A549 (cell line): ENCODE results near the gene ADAMTSL5. TPM values are rescaled to one million over a fixed set of nuclear protein-coding genes. Genes with fewer than 3 reads are reported as not detected.

ENCODE experiments used
- ATAC-seq, 2 experiments: fragments of 200-7000 bp in 1 of 2; fragments of >200 bp in 1 of 2; cut with Nextera tagmentation in 1 of 2; cut with Tn5 transposase in 1 of 2; 3 replicates each; pipeline versions ENCODE4 v1.8.0 to v1.9.1; 2018 to 2020; ENCODE audit warnings: mild to moderate bottlenecking in 1 of 2, moderate library complexity in 1 of 2
- CTCF ChIA-PET: fragments of 300-600 bp; sonication (Branson Sonifier 250); formaldehyde crosslinking; extraction: SDS; loops from one replicate; lab custom pipeline; 2021; ENCODE audit warnings: antibody characterized with exemption, inconsistent platforms; lab: Yijun Ruan, JAX
- POLR2A ChIA-PET: fragments of 350-600 bp; formaldehyde crosslinking; extraction: SDS; loops from one replicate; lab custom pipeline; 2021; ENCODE audit warnings: antibody characterized with exemption, inconsistent platforms; lab: Yijun Ruan, JAX
- DNase-seq, 2 experiments: peaks; one replicate each; pipeline versions ENCODE4 v3.0.0 to v3.0.0-alpha.2; 2011 to 2016; ENCODE audit warnings: low read depth in 1 of 2, low spot score in 1 of 2
- FAIRE-seq: peaks from 2 replicates; lab custom pipeline; 2011; peaks lifted over from hg19 to GRCh38; lab: Jason Lieb, UNC
- H3K27ac ChIP-seq, 2 experiments: fragments of >200 bp; sonication (Bioruptor Twin); formaldehyde crosslinking; 3 replicates each; pipeline ENCODE4 v1.5.1; 2016 to 2017
- H3K4me1 ChIP-seq: fragments of >200 bp; sonication (Bioruptor Twin); formaldehyde crosslinking; 3 replicates; pipeline ENCODE4 v1.6.1; 2016
- H3K4me2 ChIP-seq: fragments of >200 bp; sonication (Bioruptor Twin); formaldehyde crosslinking; 3 replicates; pipeline ENCODE4 v1.6.1; 2016
- H3K4me3 ChIP-seq: fragments of >200 bp; sonication (Bioruptor Twin); formaldehyde crosslinking; 3 replicates; pipeline ENCODE4 v1.5.1; 2016
- H3K9me3 ChIP-seq: fragments of >200 bp; sonication (Bioruptor Twin); formaldehyde crosslinking; 3 replicates; pipeline ENCODE4 v1.6.1; 2016
- CBX8 ChIP-seq: fragments of 200-600 bp; sonication (generic); IDR thresholded peaks from 2 replicates; pipeline ENCODE4 v1.6.1; 2016
- CHD2 ChIP-seq: fragments of 150-350 bp; IDR thresholded peaks from 2 replicates; pipeline ENCODE4 v1.6.1; 2014; ENCODE audit warnings: low read length; ENCODE audit not compliant: partially characterized antibody
- EHF ChIP-seq: fragments of 250-450 bp; sonication (Bioruptor Pico); IDR thresholded peaks from 2 replicates; pipeline ENCODE4 v1.5.0; 2020; ENCODE audit warnings: mild to moderate bottlenecking
- FOSB ChIP-seq: fragments of 250-450 bp; sonication (Bioruptor Pico); IDR thresholded peaks from 2 replicates; pipeline ENCODE4 v1.5.0; 2020; ENCODE audit warnings: mild to moderate bottlenecking, moderate library complexity
- FOSL2 ChIP-seq, 2 experiments: fragments of 450-650 bp in 1 of 2; fragments of >200 bp in 1 of 2; sonication (Bioruptor Twin) in 1 of 2; formaldehyde crosslinking; IDR thresholded peaks; 2 replicates each; pipeline versions ENCODE4 v1.5.0 to v1.6.1; 2016 to 2020; ENCODE audit warnings: mild to moderate bottlenecking in 1 of 2, moderate library complexity in 1 of 2
- HOXB5 ChIP-seq: fragments of 250-450 bp; sonication (Bioruptor Pico); IDR thresholded peaks from 2 replicates; pipeline ENCODE4 v1.5.0; 2020; ENCODE audit warnings: mild to moderate bottlenecking, moderate library complexity
- JUN ChIP-seq, 2 experiments: fragments of >200 bp; sonication (Bioruptor Twin); formaldehyde crosslinking; IDR thresholded peaks; 2 replicates in 1 of 2; 3 replicates in 1 of 2; pipeline ENCODE4 v1.6.1; 2016 to 2017
- ZC3H11A ChIP-seq: fragments of 450-650 bp; IDR thresholded peaks from 2 replicates; pipeline ENCODE4 v1.6.1; 2014; ENCODE audit warnings: antibody characterized with exemption, mild to moderate bottlenecking
- WGBS: methylation state at CpG from one replicate; pipeline ENCODE4 v1.1.6; 2017; ENCODE audit errors: missing lambda C conversion rate; 5-methylcytosine and 5-hydroxymethylcytosine counted together
- polyA plus RNA-seq, 4 experiments: library from polyadenylated mRNA; depleted of rRNA in 3 of 4; stranded (reverse); fragments of >200 nt; fragmentation: RNase III in 1 of 4; extraction: RNeasy Plus Mini Kit Qiagen cat#74134 plus additional on column Dnase treatment in 1 of 4; gene quantifications; 2 replicates in 3 of 4; 3 replicates in 1 of 4; pipeline ENCODE4 v1.2.3, GENCODE V29; 2011 to 2017
- TF ChIP-seq, protein P1 (sequence below): IDR thresholded peaks from 2 replicates; pipeline ENCODE4 v1.6.1; 2012
- TF ChIP-seq, protein P2 (sequence below): fragments of >200 bp; sonication (Bioruptor Twin); formaldehyde crosslinking; IDR thresholded peaks from 2 replicates; pipeline ENCODE4 v1.6.1; 2016
- TF ChIP-seq, protein P3 (sequence below): fragments of 250-450 bp; sonication (Bioruptor Pico); IDR thresholded peaks from 2 replicates; pipeline ENCODE4 v1.5.0; 2020; ENCODE audit warnings: low read depth, mild to moderate bottlenecking, moderate library complexity
- TF ChIP-seq, protein P4 (sequence below): fragments of 150-350 bp; IDR thresholded peaks from 2 replicates; pipeline ENCODE4 v1.6.1; 2014; ENCODE audit warnings: low read depth, mild to moderate bottlenecking, low read length
- TF ChIP-seq, protein P5 (sequence below): fragments of 250-450 bp; sonication (Bioruptor Pico); IDR thresholded peaks from 2 replicates; pipeline ENCODE4 v1.5.0; 2021; ENCODE audit warnings: mild to moderate bottlenecking, moderate library complexity, borderline replicate concordance

The ADAMTSL5 gene
- polyA plus RNA-seq, 2 of the 4 experiments (the other 2 are of a cell fraction) = 1.4 to 3.0 TPM

DNA sequence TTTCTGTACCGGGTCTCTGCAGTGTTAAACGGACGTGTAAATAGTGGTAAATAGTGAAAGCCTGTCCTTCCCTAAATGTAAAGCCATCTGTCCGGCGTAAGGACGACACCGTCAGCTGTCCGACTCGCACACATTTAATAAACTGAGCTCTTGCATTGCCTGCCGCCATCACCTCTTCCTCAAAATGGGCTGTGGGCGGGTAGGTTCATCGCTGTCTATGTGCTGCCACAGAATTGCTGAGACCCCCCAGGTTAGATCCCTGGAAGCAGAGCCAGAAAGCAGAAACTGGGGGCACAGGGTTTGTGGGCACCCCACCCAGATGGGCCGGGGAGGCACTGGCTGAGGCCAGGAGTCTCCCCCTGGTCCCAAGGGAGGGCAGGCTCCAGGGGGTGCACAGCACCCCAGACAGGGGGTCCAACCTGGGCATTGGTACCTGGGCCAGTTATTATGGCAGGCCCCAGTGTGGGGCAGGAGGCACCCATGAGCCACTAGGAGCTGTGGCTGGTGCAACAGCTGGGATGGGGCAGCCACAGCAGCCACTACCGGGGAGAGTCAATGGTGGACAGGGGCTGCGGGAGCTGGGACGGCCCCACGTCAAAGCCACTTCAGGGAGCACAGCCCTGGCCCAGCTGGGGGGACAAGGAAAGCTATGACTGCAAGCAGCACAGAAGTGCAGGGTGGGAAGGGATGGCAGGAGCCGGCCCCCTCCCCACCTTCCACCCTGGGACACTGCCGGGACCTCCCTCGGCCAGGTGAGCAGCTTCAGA is 39.6 kb downstream of the ADAMTSL5 start:
- H3K9me3 ChIP-seq = no peaks in the 10 kb centered on the region
- no peak overlapping the region for H3K4me2 ChIP-seq
- CTCF ChIA-PET = interaction anchor here (0.8 to 2.1 kb wide), 5 partner anchors 17 to 73 kb away, joined by 3 to 8 read pairs (median 3); partner anchors contain the start of gene REEP6
- TF ChIP-seq, protein P1, sequence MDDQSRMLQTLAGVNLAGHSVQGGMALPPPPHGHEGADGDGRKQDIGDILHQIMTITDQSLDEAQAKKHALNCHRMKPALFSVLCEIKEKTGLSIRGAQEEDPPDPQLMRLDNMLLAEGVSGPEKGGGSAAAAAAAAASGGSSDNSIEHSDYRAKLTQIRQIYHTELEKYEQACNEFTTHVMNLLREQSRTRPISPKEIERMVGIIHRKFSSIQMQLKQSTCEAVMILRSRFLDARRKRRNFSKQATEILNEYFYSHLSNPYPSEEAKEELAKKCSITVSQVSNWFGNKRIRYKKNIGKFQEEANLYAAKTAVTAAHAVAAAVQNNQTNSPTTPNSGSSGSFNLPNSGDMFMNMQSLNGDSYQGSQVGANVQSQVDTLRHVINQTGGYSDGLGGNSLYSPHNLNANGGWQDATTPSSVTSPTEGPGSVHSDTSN = no peak
- 0 out of 5 replicates have a peak, but pooled peaks of 1 of the 2 experiments have one; percentile 16 for TF ChIP-seq JUN (IDR thresholded peaks at IDR 0.05)
- TF ChIP-seq, all 56 proteins: peak for 1
- Histone ChIP-seq H3K4me1 (peaks cover 14% of the 10 kb centered on the region), H3K4me3 (no peak overlapping the region), H3K27ac (no peak overlapping the region)
- DNase-seq (no peak), ATAC-seq (no peak), FAIRE-seq (no peak)
- 88% methylated on average over 14 of the region's 20 CpGs for WGBS
- POLR2A ChIA-PET = no interaction called here

DNA sequence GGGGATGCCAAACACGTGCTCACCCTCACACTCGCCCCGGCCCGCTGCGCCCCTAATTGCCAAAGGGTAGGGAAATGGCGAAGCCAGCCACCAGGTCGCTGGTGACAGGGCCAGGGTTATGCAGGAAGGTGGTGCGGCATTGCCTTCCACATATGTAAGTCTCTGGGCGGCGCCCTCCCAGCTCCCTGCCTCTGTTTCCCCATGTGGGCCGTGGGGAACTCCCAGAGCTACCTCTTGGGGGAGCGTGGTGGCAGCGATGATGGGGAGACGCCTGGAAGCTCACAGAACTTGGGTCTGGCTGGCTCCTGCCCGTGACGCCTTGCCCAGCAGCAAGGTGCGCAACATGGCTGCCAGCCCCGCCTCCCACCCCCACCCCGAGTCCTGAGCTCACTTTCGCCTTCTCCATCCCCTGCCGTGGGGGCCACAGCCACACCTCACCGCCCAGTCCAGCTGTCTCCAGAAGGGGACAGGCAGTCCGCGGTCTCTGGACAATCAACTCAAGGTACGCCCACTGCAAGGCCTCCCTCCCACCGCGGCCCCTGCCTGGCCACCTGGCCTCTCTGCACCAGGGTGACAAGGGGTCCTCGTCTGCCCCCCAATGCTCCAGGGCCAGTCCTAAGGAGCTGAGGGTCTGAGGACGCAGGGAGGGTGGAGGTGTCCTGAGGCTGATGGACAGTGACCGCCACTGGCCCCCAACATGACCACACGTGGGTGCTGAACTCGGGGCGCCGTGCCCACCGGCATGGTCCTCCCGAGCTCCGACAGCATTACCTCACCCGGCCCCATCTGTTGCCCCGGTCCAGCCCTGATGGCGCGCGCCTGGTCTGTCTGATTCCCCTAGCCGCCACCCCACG is 40.4 kb downstream of the ADAMTSL5 start:
- CTCF ChIA-PET = interaction anchor here (1.0 to 2.1 kb wide), 4 partner anchors 18 to 28 kb away, joined by 3 to 8 read pairs (median 4); partner anchors contain the start of gene REEP6
- ATAC-seq (no peak), FAIRE-seq (no peak), DNase-seq (no peak)
- no peak overlapping the region for H3K27ac ChIP-seq
- POLR2A ChIA-PET = no interaction called here
- TF ChIP-seq FOSB = no peak
- TF ChIP-seq, protein P2, sequence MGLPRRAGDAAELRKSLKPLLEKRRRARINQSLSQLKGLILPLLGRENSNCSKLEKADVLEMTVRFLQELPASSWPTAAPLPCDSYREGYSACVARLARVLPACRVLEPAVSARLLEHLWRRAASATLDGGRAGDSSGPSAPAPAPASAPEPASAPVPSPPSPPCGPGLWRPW = no peak
- TF ChIP-seq EHF (CRISPR knock-in tag) = no peak
- TF ChIP-seq FOSL2 (IDR thresholded peaks at IDR 0.05) = no peak
- TF ChIP-seq FOSL2 (CRISPR knock-in tag; IDR thresholded peaks at IDR 0.05) = no peak
- no peak for TF ChIP-seq CHD2
- TF ChIP-seq CBX8 = no peak
- TF ChIP-seq, protein P3, sequence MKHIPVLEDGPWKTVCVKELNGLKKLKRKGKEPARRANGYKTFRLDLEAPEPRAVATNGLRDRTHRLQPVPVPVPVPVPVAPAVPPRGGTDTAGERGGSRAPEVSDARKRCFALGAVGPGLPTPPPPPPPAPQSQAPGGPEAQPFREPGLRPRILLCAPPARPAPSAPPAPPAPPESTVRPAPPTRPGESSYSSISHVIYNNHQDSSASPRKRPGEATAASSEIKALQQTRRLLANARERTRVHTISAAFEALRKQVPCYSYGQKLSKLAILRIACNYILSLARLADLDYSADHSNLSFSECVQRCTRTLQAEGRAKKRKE (CRISPR knock-in tag) = no peak
- TF ChIP-seq HOXB5 = no peak
- TF ChIP-seq, protein P4, sequence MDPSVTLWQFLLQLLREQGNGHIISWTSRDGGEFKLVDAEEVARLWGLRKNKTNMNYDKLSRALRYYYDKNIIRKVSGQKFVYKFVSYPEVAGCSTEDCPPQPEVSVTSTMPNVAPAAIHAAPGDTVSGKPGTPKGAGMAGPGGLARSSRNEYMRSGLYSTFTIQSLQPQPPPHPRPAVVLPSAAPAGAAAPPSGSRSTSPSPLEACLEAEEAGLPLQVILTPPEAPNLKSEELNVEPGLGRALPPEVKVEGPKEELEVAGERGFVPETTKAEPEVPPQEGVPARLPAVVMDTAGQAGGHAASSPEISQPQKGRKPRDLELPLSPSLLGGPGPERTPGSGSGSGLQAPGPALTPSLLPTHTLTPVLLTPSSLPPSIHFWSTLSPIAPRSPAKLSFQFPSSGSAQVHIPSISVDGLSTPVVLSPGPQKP = no peak
- TF ChIP-seq, protein P5, sequence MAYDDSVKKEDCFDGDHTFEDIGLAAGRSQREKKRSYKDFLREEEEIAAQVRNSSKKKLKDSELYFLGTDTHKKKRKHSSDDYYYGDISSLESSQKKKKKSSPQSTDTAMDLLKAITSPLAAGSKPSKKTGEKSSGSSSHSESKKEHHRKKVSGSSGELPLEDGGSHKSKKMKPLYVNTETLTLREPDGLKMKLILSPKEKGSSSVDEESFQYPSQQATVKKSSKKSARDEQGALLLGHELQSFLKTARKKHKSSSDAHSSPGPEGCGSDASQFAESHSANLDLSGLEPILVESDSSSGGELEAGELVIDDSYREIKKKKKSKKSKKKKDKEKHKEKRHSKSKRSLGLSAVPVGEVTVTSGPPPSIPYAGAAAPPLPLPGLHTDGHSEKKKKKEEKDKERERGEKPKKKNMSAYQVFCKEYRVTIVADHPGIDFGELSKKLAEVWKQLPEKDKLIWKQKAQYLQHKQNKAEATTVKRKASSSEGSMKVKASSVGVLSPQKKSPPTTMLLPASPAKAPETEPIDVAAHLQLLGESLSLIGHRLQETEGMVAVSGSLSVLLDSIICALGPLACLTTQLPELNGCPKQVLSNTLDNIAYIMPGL (CRISPR knock-in tag) = no peak
- TF ChIP-seq ZC3H11A = no peak
- peaks cover 7% of the 10 kb centered on the region for H3K4me1 ChIP-seq
- no peak overlapping the region for H3K4me2 ChIP-seq
- no peaks in the 10 kb centered on the region for H3K9me3 ChIP-seq
- 90% methylated on average over 20 of the region's 44 CpGs for WGBS
- H3K4me3 ChIP-seq = no peak overlapping the region
